Measurements from ENCODE around the gene IREB2. TPM values are rescaled to one million over a fixed set of nuclear protein-coding genes. Genes with fewer than 3 reads are reported as not detected.

IREB2 gene
- total and polyA plus RNA-seq, 4 donors, result 7.9 to 49.4 (median 22.0) TPM

DNA sequence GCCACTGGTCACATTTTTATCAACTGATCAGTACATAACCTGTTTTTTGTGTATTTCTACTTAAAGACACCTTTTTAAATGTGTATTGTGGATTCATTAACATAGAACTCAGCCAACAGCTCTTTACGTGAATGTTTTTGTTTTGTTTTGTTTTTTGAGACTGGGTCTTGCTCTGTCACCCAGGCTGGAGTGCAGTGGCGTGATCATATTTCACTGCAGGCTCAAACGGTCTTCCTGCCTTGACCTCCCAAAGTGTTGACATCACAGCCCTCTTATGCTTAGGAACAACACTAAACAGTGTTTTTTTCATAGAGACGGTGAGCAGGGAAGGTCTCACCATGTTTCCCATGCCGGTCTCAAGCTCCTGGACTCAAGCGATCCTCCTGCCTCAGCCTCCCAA lies 112.2 kb downstream of the IREB2 start:
- ATAC-seq (ENCODE audit: low FRiP score) (no peak), DNase-seq (no peak)
- H3K27ac ChIP-seq (ENCODE audit: low read depth in 1 of 2, low read length in 2 of 2), result no peak overlapping the region
- H3K9me3 ChIP-seq (ENCODE audit: control insufficient read depth, low read length), result no peaks in the 10 kb centered on the region
- WGBS, 2 donors, result 63 to 66% methylated on average over 6 of the region's 6 CpGs
- H3K4me1 ChIP-seq (ENCODE audit: control insufficient read depth in 1 of 2, insufficient read depth in 2 of 2, low read length in 2 of 2), result no peaks in the 10 kb centered on the region
- no peaks in the 10 kb centered on the region for H3K27me3 ChIP-seq (ENCODE audit: control insufficient read depth in 1 of 2, insufficient read depth in 2 of 2, low read length in 1 of 2)
- intact Hi-C loops (cut with DNase I), result no loop called here
- no peak overlapping the region for H3K4me3 ChIP-seq (ENCODE audit: low read length in 2 of 2)
- H3K36me3 ChIP-seq (ENCODE audit: control insufficient read depth in 1 of 2, insufficient read depth in 2 of 2, low read length in 1 of 2), result peaks cover 0 to 16% of the 10 kb centered on the region in 2 donors

DNA sequence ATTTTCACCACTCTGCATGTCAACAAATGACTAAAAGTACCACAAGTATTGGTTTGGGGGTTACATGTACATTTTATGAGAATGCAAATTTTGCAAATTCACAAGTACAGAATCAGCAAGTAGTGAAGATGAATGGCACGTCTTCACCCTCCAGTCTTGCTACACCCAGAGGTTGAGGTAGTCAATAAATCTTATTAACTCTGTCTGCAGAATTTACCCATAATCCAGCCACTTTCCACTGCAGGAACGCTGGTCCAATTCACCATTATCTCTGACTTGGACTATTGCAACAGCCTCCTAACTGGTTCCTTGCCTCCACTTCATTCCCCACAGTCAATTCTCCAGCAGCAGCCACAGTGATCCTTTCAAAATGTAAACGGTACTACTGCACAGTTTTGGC lies 112.8 kb downstream of the IREB2 start:
- H3K36me3 ChIP-seq (ENCODE audit: control insufficient read depth in 1 of 2, insufficient read depth in 2 of 2, low read length in 1 of 2), result peaks cover 0 to 15% of the 10 kb centered on the region in 2 donors

More for the DNA sequence above, 112.8 kb downstream of the IREB2 start:
- Histone ChIP-seq H3K9me3 (ENCODE audit: control insufficient read depth, low read length) (no peaks in the 10 kb centered on the region), H3K4me3 (ENCODE audit: low read length in 2 of 2) (no peak overlapping the region), H3K27ac (ENCODE audit: low read depth in 1 of 2, low read length in 2 of 2) (no peak overlapping the region), H3K27me3 (ENCODE audit: control insufficient read depth in 1 of 2, insufficient read depth in 2 of 2, low read length in 1 of 2) (no peaks in the 10 kb centered on the region), H3K4me1 (ENCODE audit: control insufficient read depth in 1 of 2, insufficient read depth in 2 of 2, low read length in 2 of 2) (no peaks in the 10 kb centered on the region)
- ATAC-seq (ENCODE audit: low FRiP score) (no peak), DNase-seq (no peak)
- WGBS, 2 donors, result 61 to 67% methylated on average over 3 of the region's 3 CpGs
- intact Hi-C loops (cut with DNase I), result no loop called here

Other genes with a start within 250 kb of the IREB2 start
- not detected for gene ACSBG1, start 203.7 kb upstream of the IREB2 start, total RNA-seq
- under 1 TPM; 0.18 to 0.25 TPM for gene ACSBG1, start 203.7 kb upstream of the IREB2 start, polyA plus RNA-seq
- gene DNAJA4, start 173.7 kb upstream of the IREB2 start, total RNA-seq, result 10 to 100 TPM; 20.2 to 53.0 TPM
- 10 to 100 TPM; 12.0 to 17.0 TPM for gene DNAJA4, start 173.7 kb upstream of the IREB2 start, polyA plus RNA-seq
- 10 to 100 TPM; 41.4 to 48.3 TPM for gene SKIC8, start 138.6 kb upstream of the IREB2 start, total RNA-seq
- 10 to 100 TPM; 61.1 to 65.2 TPM for gene SKIC8, start 138.6 kb upstream of the IREB2 start, polyA plus RNA-seq
- 1 to 10 TPM in 1 of 2 donors, not detected in 1; 1.9 TPM for gene CRABP1, start 97.9 kb upstream of the IREB2 start, total RNA-seq
- not detected for gene CRABP1, start 97.9 kb upstream of the IREB2 start, polyA plus RNA-seq
- 1 to 10 TPM; 4.5 to 8.0 TPM for gene HYKK, start 69.4 kb downstream of the IREB2 start, total RNA-seq
- 1 to 10 TPM in 1 of 2 donors, under 1 TPM in 1; 0.88 to 8.6 TPM for gene HYKK, start 69.4 kb downstream of the IREB2 start, polyA plus RNA-seq
- gene PSMA4, start 102.2 kb downstream of the IREB2 start, total RNA-seq, result 10 to 100 TPM; 88.5 to 97.1 TPM
- gene PSMA4, start 102.2 kb downstream of the IREB2 start, polyA plus RNA-seq, result 100 to 1,000 TPM; 126 to 204 TPM
- gene CHRNA5, start 127.3 kb downstream of the IREB2 start, total RNA-seq, result 1 to 10 TPM in 1 of 2 donors, under 1 TPM in 1; 0.84 to 1.6 TPM
- gene CHRNA5, start 127.3 kb downstream of the IREB2 start, polyA plus RNA-seq, result under 1 TPM; 0.25 to 0.41 TPM
- not detected for gene CHRNA3, start 182.8 kb downstream of the IREB2 start, total RNA-seq
- gene CHRNA3, start 182.8 kb downstream of the IREB2 start, polyA plus RNA-seq, result not detected
- gene CHRNB4, start 203.0 kb downstream of the IREB2 start, total RNA-seq, result not detected
- gene CHRNB4, start 203.0 kb downstream of the IREB2 start, polyA plus RNA-seq, result not detected

Data from aorta (tissue), 5 donors.